ENCODE data around the gene ADNP. TPM values are rescaled to one million over a fixed set of nuclear protein-coding genes. Genes with fewer than 3 reads are reported as not detected.

The ADNP gene
- polyA plus RNA-seq, 1 donor from 2014 or later: 78.5 TPM

- Histone ChIP-seq H3K27ac (ENCODE audit: low read length) (peak overlapping the region; percentile 97), H3K9me2 (ENCODE audit: insufficient read depth, low read length) (no peaks in the 10 kb centered on the region), H4K20me1 (ENCODE audit: insufficient read depth) (peaks cover 22% of the 10 kb centered on the region), H3F3A (ENCODE audit: insufficient read depth, low read length, poor library complexity, severe bottlenecking) (no peaks in the 10 kb centered on the region), H3K4me2 (ENCODE audit: low read length) (peak overlapping the region; percentile 41), H3K27me3 (ENCODE audit: insufficient read depth, low read depth, low read length) (no peaks in the 10 kb centered on the region), H3K4me3 (ENCODE audit: low read length) (peak overlapping the region; percentile 67), H3K9ac (ENCODE audit: low read length) (peak overlapping the region; percentile 81), H3K36me3 (ENCODE audit: insufficient read depth, low read length) (peaks cover 6% of the 10 kb centered on the region), H2AFZ (ENCODE audit: low read depth, low read length) (peak overlapping the region; percentile 29), H3K79me2 (replicated peaks; ENCODE audit: insufficient read depth, low read length) (peaks cover 31% of the 10 kb centered on the region), H3K9me3 (ENCODE audit: low read length) (no peaks in the 10 kb centered on the region)
- no peak for TF ChIP-seq CTCF (IDR thresholded peaks at IDR 0.05; ENCODE audit: poor library complexity, severe bottlenecking)
- TF ChIP-seq POLR2AphosphoS5 (IDR thresholded peaks at IDR 0.05): no peak
- no peak for TF ChIP-seq SMC3 (conservative IDR thresholded peaks at IDR 0.05; ENCODE audit: poor library complexity)
- no peak for TF ChIP-seq MXI1 (conservative IDR thresholded peaks at IDR 0.05; ENCODE audit: poor library complexity, severe bottlenecking)
- no peak for TF ChIP-seq RAD21 (conservative IDR thresholded peaks at IDR 0.05)
- no peak for TF ChIP-seq TAF1 (IDR thresholded peaks at IDR 0.05; ENCODE audit: low read depth)
- TF ChIP-seq, protein P1, sequence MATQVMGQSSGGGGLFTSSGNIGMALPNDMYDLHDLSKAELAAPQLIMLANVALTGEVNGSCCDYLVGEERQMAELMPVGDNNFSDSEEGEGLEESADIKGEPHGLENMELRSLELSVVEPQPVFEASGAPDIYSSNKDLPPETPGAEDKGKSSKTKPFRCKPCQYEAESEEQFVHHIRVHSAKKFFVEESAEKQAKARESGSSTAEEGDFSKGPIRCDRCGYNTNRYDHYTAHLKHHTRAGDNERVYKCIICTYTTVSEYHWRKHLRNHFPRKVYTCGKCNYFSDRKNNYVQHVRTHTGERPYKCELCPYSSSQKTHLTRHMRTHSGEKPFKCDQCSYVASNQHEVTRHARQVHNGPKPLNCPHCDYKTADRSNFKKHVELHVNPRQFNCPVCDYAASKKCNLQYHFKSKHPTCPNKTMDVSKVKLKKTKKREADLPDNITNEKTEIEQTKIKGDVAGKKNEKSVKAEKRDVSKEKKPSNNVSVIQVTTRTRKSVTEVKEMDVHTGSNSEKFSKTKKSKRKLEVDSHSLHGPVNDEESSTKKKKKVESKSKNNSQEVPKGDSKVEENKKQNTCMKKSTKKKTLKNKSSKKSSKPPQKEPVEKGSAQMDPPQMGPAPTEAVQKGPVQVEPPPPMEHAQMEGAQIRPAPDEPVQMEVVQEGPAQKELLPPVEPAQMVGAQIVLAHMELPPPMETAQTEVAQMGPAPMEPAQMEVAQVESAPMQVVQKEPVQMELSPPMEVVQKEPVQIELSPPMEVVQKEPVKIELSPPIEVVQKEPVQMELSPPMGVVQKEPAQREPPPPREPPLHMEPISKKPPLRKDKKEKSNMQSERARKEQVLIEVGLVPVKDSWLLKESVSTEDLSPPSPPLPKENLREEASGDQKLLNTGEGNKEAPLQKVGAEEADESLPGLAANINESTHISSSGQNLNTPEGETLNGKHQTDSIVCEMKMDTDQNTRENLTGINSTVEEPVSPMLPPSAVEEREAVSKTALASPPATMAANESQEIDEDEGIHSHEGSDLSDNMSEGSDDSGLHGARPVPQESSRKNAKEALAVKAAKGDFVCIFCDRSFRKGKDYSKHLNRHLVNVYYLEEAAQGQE (IDR thresholded peaks at IDR 0.05; ENCODE audit: borderline replicate concordance): no peak
- TF ChIP-seq EP300 (conservative IDR thresholded peaks at IDR 0.05; ENCODE audit: poor library complexity, severe bottlenecking): no peak
Observed at GRCh38 chr20:50932016-50932485, 814 bp upstream of the ADNP start.

GRCh38 chr20:50930976-50931305 is 296 bp downstream of the ADNP start:
- H3K9me2 ChIP-seq (ENCODE audit: insufficient read depth, low read length): no peaks in the 10 kb centered on the region
- no peaks in the 10 kb centered on the region for H3F3A ChIP-seq (ENCODE audit: insufficient read depth, low read length, poor library complexity, severe bottlenecking)
- peak overlapping the region; percentile 67 for H3K4me3 ChIP-seq (ENCODE audit: low read length)
- TF ChIP-seq EZH2 (IDR thresholded peaks at IDR 0.05; ENCODE audit: borderline replicate concordance, insufficient read depth, low read length, poor library complexity, severe bottlenecking): no peak
- TF ChIP-seq, protein P1 (IDR thresholded peaks at IDR 0.05; ENCODE audit: borderline replicate concordance): no peak
- no peak for TF ChIP-seq POLR2AphosphoS5 (IDR thresholded peaks at IDR 0.05)
- TF ChIP-seq RAD21 (conservative IDR thresholded peaks at IDR 0.05): no peak
- no peak for TF ChIP-seq TAF1 (IDR thresholded peaks at IDR 0.05; ENCODE audit: low read depth)
- no peak for TF ChIP-seq SMC3 (conservative IDR thresholded peaks at IDR 0.05; ENCODE audit: poor library complexity)
- TF ChIP-seq MXI1 (conservative IDR thresholded peaks at IDR 0.05; ENCODE audit: poor library complexity, severe bottlenecking): no peak
- no peak for TF ChIP-seq EP300 (conservative IDR thresholded peaks at IDR 0.05; ENCODE audit: poor library complexity, severe bottlenecking)
- TF ChIP-seq CTCF (IDR thresholded peaks at IDR 0.05; ENCODE audit: poor library complexity, severe bottlenecking): no peak
- H4K20me1 ChIP-seq (ENCODE audit: insufficient read depth): peaks cover 33% of the 10 kb centered on the region
- H3K36me3 ChIP-seq (ENCODE audit: insufficient read depth, low read length): peaks cover 6% of the 10 kb centered on the region
- no peaks in the 10 kb centered on the region for H3K27me3 ChIP-seq (ENCODE audit: insufficient read depth, low read depth, low read length)
- H3K9ac ChIP-seq (ENCODE audit: low read length): peak overlapping the region; percentile 81
- H2AFZ ChIP-seq (ENCODE audit: low read depth, low read length): no peak overlapping the region
- H3K9me3 ChIP-seq (ENCODE audit: low read length): no peaks in the 10 kb centered on the region
- H3K79me2 ChIP-seq (replicated peaks; ENCODE audit: insufficient read depth, low read length): peaks cover 42% of the 10 kb centered on the region
- H3K27ac ChIP-seq (ENCODE audit: low read length): peak overlapping the region; percentile 97
- H3K4me2 ChIP-seq (ENCODE audit: low read length): no peak overlapping the region

Measured in neural cell (in vitro differentiated cells).